ENCODE data around the gene KMT2E.

Gene KMT2E

DNA sequence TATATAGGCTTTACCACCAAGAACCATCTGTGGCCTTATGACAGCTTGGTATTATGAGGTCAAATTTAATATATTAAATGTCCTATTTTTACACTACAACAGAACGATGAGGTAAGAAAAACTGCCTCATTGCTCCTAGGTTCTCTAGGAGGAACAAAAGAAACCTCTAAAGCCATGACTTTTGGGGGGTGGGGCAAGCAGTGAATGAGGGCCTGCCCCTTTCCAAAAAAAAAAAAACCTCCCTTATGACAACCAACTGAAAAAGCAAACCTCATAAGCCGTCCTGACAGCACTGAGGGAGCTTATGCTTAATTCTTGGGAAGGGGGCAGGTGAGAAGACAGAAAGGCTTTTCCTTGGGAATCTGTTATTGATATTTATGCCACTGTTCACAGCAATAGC, 116.6 kb downstream of the KMT2E start:
- no peak for DNase-seq (ENCODE audit: low read depth in 2 of 2)

DNA sequence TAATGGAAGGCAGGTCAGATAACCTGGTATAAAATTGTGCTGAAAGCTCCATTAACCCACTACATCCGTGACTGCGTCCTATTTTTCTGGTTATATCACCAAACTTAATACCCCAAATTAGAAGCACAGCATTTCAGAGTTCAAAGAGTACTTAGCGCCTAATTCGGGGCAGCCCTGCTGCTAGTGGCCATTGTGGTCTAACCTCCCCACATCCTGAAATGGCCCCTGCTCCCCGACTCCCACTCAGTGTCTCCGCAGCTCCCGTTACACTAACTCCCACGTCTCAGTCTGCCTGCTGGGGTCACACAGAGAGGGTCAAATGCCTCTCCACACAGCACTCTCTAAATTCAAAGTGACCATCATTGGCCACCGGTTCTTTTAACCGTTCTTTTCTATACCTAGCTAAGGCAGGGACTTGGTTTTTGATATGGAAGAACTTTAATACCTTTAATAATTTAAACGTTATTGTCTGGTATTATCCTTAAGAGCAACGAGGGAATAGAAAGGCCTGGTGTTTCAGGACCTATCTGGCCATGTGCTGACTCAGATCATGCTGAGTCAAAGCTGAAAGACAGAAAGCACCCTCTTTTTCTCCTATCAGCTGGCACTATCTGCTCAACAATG, 117.1 kb downstream of the KMT2E start:
- DNase-seq (ENCODE audit: low read depth in 2 of 2), result no peak

DNA sequence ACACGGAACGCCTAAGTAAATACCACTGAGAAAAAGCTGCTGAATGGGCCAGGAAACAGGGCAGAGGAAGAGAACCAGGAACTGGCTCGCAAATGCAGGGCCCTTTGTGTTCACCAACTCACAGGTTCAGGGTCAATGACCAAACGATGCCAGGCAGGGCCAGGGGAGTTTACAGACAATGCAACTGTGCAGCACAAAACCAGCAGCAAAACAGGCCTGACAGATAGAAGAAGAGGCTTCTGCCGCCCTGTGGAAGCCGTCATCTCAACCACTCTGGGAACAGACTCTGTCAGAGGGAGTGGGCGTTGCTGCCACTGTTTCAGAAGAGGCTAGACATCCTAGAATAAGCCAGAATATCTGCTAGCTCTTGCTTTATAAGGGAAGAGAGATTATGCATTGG, 117.9 kb downstream of the KMT2E start:
- DNase-seq (ENCODE audit: low read depth in 2 of 2), result no peak

- DNase-seq (ENCODE audit: low read depth in 2 of 2), result no peak
Observed at GRCh38 chr7:105132335-105132734, 118.3 kb downstream of the KMT2E start.

DNA sequence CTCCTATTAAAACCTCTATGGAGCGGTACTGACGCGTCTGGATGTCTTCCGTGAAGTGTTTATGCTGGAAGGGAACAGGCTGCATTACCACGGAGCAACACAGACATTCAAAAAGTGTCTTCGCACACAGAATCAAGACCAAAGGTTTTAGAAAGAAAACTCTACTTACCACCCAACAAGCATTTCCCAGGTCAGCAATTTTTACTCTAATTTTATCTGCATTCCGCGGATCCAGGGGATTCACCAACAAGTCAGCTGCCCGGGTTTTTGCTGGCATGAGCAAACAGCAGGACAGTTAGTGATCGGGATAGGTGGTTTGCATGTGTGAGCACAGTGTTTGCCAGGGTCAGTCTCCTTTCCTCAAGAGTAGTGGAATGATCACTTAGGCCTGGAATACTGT, 118.8 kb downstream of the KMT2E start:
- no peak for DNase-seq (ENCODE audit: low read depth in 2 of 2)

GRCh38 chr7:105133358-105133757, 119.4 kb downstream of the KMT2E start:
- no peak for DNase-seq (ENCODE audit: low read depth in 2 of 2)

GRCh38 chr7:105133986-105134655, 120.1 kb downstream of the KMT2E start:
- DNase-seq (ENCODE audit: low read depth in 2 of 2), result no peak

- DNase-seq (ENCODE audit: low read depth in 2 of 2), result no peak
Observed at GRCh38 chr7:105136221-105136620, 122.2 kb downstream of the KMT2E start.

DNA sequence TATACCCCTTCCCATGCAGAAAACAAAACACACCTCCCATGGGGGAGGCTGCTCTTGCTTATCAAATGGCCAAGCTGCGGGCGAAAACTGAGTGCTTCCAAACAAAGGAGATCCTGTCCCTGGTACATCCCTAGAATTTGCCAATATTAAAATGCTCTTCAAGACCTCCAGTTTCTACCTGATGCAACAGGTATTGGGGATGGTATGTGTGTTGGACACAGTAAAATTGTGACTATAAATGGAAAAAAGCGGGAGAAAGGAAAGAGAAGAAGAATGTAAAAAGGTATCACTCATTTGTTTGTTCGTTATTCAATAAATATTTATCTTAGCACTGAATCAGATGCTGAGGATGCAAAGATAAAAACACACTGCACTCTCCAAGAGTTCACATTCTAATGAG, 123.9 kb downstream of the KMT2E start:
- DNase-seq (ENCODE audit: low read depth in 2 of 2), result no peak

DNA sequence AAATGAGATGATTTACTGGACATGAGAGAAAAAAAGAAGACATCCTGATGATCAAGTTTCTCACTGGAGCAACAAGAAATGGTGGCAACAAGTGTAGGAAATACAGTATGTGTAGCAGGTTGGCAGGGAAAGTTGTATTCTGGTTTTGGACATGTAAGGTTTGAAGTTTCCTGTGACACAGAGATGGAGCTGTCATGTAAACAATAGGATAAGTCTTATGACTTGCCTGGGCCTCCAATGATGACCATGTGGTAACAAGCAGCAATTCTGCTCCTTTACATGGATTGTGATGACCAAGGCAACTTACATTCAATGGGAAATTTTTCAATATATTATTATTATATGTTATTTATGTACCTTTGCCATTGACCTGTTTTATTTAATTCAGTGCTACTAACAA, 125.4 kb downstream of the KMT2E start:
- DNase-seq (ENCODE audit: low read depth in 2 of 2), result no peak

DNA sequence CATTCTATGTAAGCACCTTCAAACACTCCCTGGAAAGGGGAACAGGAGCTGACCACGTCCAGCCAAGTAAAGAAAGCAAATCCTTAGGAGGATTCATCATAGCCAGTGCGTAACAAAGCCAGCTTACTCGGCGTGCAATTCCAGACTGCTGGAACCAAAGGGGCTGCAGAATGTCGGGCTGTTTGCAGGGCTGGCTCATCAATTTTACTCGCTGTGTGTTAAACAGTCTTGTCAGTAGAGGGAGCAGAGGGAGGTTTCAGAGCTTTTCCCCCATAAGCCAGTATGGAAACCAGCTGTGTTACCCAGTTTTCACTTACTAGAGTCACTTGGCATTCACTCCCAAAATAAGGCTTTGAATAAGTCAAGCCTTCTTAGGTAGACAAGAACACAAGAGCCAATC, 127.1 kb downstream of the KMT2E start:
- DNase-seq (ENCODE audit: low read depth in 2 of 2), result no peak

DNA sequence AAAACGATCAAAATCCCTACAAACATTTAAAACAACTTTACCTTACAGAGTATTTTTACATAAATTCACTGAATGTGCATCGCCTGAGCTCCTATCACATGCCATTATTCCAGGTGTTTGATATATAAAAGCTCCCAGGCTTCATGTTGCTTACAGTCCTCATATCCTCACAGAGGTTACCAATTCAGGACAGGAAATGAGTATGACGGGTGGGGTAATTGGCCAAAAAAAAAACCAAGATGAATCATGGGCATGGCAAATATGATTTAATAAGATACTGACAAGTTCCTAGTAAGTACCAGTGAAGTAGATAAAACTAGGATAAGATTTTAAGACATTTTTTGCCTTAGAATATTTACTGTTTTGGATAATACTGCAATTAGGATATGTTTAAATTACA, 135.8 kb downstream of the KMT2E start:
- no peak for DNase-seq (ENCODE audit: low read depth in 2 of 2)

GRCh38 chr7:105151152-105151551, 137.1 kb downstream of the KMT2E start:
- no peak for DNase-seq (ENCODE audit: low read depth in 2 of 2)

DNA sequence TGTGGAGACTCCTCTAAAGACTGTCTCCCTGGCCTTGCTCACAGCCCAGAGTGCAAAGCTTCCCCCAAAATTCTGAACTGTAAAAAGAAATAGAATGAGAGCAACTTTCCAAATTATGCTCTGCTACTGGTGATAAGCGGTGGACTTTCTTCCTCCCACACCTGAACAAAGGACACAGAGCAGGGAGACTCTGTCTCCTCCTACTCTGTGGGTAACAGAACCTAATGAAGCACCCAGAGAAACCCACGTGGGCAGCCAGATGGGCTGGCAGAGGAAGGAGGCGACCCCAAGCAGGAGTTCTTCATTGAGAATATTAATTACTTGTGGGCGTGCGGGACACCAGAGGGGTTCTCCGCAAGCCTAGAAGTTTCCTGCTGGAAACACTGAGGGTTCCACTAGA, 139.5 kb downstream of the KMT2E start:
- DNase-seq (ENCODE audit: low read depth in 2 of 2), result no peak

GRCh38 chr7:105154084-105154483, 140.1 kb downstream of the KMT2E start:
- no peak for DNase-seq (ENCODE audit: low read depth in 2 of 2)

DNA sequence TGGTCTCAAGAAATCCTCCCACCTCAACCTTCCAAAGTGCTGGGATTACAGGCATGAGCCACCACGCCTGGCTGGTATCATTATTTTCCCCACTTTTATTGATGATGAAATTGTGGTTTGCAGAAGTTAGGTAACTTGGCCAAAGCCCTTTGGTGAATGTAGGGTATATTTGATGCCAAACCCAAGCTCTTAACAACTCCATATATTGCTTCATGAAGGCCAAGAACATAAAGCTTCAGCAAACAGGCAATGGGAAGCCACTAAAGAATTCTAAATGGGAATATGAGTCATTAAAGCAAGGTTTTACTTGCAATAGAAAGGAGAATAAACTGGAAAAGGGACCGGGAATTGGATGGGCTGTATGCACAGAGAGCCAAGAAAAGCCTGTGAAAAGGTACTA, 142.7 kb downstream of the KMT2E start:
- DNase-seq (ENCODE audit: low read depth in 2 of 2), result no peak

DNA sequence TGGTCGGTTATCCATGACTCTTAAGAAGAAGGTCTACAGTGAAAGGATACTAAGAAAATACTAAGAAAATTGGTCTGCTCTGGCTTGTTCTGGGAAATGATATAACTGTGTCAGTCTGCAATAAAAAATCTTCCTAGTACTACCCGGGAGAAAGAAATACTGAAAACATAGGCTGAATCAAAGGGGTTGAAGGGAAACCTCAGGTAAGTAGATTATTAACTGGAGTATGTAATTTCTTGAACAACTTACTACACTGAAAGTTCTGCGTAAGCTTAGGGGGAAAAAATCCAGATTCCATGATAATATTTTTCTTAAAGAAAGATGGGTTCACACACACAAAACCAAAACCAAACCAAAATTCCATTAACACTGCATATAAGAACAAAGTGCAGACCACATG, 143.3 kb downstream of the KMT2E start:
- DNase-seq (ENCODE audit: low read depth in 2 of 2), result no peak

- no peak for DNase-seq (ENCODE audit: low read depth in 2 of 2)
Observed at GRCh38 chr7:105161366-105161765, 147.4 kb downstream of the KMT2E start.

Measured in stimulated activated CD4-positive, alpha-beta T cell treated with anti-CD3 and anti-CD28 coated beads, Interleukin-4, amount 100 ng/mL, for 48 hours (primary cell).